ENCODE results near the gene KMT2D.

DNA sequence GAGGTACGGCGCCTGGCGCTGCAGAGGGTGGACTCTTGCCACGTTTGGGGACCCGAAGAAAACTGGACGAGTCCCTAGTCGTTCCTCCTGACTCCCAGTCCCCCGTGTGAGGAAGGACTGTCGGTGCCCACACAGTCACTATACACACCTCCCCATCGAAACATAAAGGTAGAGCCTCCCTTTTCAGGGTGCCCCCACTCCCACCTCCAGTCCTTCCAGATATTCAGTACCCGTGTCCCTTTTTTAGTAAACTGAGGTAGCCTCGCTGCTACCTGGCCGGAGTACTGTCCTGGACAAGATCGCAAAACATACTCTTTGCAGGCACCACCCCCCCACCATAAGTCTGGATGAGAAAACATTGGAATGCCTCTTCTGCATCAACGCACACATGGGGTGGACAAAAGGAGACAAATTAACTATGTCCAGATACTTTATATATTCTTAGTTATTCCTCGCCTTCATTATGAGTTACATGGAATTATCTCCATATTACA is 610 bp upstream of the KMT2D start:
- TF ChIP-seq CTCF (IDR thresholded peaks at IDR 0.05; ENCODE audit: insufficient read depth, low read depth, low read length): no peak
- no peak for TF ChIP-seq EZH2 (IDR thresholded peaks at IDR 0.05; ENCODE audit: insufficient read depth, low read length)

Measured in astrocyte (in vitro differentiated cells and primary cell).